HG02623 (cell line): Measurements from ENCODE around the gene PSPN.

Source experiments
- ATAC-seq: cut with Tn5 transposase; IDR thresholded peaks from one replicate; pipeline ENCODE4 v1.9.1; 2021; ENCODE audit warnings: moderate library complexity; ENCODE audit not compliant: unreplicated experiment

The PSPN gene

GRCh38 chr19:6333439-6333838, 42.3 kb downstream of the PSPN start, which contains the start of gene ACER1:
Gene ACER1, minus strand, starts transcription at chr19:6333612. Its CDS starts 61 bp downstream, at chr19:6333551.
- ATAC-seq, result no peak

- no peak for ATAC-seq
These were observed 48.9 kb downstream of the PSPN start for GRCh38 chr19:6326815-6327214.

- ATAC-seq, result no peak
These were observed 50.1 kb downstream of the PSPN start for GRCh38 chr19:6325614-6326013.
